ENCODE data around the gene RFC3. TPM values are rescaled to one million over a fixed set of nuclear protein-coding genes. Genes with fewer than 3 reads are reported as not detected.

Gene RFC3
- total RNA-seq, 4 donors from 2014 or later: 11.8 to 14.9 (median 14.2) TPM

- Histone ChIP-seq H3K4me3 (no peak overlapping the region), H3K36me3 (peaks cover 0 to 17% (median 0%) of the 10 kb centered on the region in 3 donors), H3K9me3 (no peaks in the 10 kb centered on the region), H3K4me1 (no peaks in the 10 kb centered on the region), H3K27ac (no peak overlapping the region), H3K27me3 (no peaks in the 10 kb centered on the region)
- DNase-seq (ENCODE audit: low spot score in 2 of 2): no peak
- no peak for TF ChIP-seq CTCF (IDR thresholded peaks at IDR 0.05)
- TF ChIP-seq POLR2A (IDR thresholded peaks at IDR 0.05): no peak
- TF ChIP-seq EP300 (IDR thresholded peaks at IDR 0.05): no peak
Measured at GRCh38 chr13:33849211-33849610, 31.3 kb downstream of the RFC3 start.

- peaks cover 0 to 7% (median 0%) of the 10 kb centered on the region in 4 donors for H3K9me3 ChIP-seq
- 80% methylated on average over 3 of the region's 3 CpGs for WGBS, 2 donors
- no peak overlapping the region for H3K4me3 ChIP-seq
- no peak for DNase-seq (ENCODE audit: low spot score in 2 of 2)
- no peaks in the 10 kb centered on the region for H3K27me3 ChIP-seq
- H3K27ac ChIP-seq: no peak overlapping the region
- no peak for TF ChIP-seq CTCF (IDR thresholded peaks at IDR 0.05)
- H3K4me1 ChIP-seq: no peaks in the 10 kb centered on the region
- no peaks in the 10 kb centered on the region for H3K36me3 ChIP-seq
Measured at GRCh38 chr13:33855371-33855895, 37.5 kb downstream of the RFC3 start.

- Histone ChIP-seq H3K27me3 (no peaks in the 10 kb centered on the region), H3K27ac (no peak overlapping the region), H3K4me1 (no peaks in the 10 kb centered on the region), H3K4me3 (no peak overlapping the region), H3K36me3 (no peaks in the 10 kb centered on the region), H3K9me3 (peaks cover 0 to 7% (median 0%) of the 10 kb centered on the region in 4 donors)
- TF ChIP-seq CTCF (IDR thresholded peaks at IDR 0.05) (no peak), POLR2A (IDR thresholded peaks at IDR 0.05) (no peak), EP300 (IDR thresholded peaks at IDR 0.05) (no peak)
- 98 to 100% methylated on average over 1 of the region's 1 CpG for WGBS, 2 donors
- no peak for DNase-seq (ENCODE audit: low spot score in 2 of 2)
Measured at GRCh38 chr13:33859691-33860303, 41.8 kb downstream of the RFC3 start.

- Histone ChIP-seq H3K4me3 (no peak overlapping the region), H3K4me1 (no peaks in the 10 kb centered on the region), H3K9me3 (peaks cover 0 to 1% (median 0%) of the 10 kb centered on the region in 4 donors), H3K27ac (no peak overlapping the region), H3K36me3 (no peaks in the 10 kb centered on the region), H3K27me3 (no peaks in the 10 kb centered on the region)
- WGBS, 2 donors: 87 to 92% methylated on average over 9 of the region's 9 CpGs
- TF ChIP-seq POLR2A (IDR thresholded peaks at IDR 0.05) (no peak), CTCF (IDR thresholded peaks at IDR 0.05) (no peak), EP300 (IDR thresholded peaks at IDR 0.05) (no peak)
- DNase-seq (ENCODE audit: low spot score in 2 of 2): no peak
Measured at GRCh38 chr13:33860526-33860925, 42.6 kb downstream of the RFC3 start.

- TF ChIP-seq CTCF (IDR thresholded peaks at IDR 0.05) (no peak), EP300 (IDR thresholded peaks at IDR 0.05) (no peak), POLR2A (IDR thresholded peaks at IDR 0.05) (no peak)
- no peak overlapping the region for H3K4me3 ChIP-seq
- WGBS, 2 donors: 67 to 87% methylated on average over 5 of the region's 5 CpGs
Measured at GRCh38 chr13:33862016-33862415, 44.1 kb downstream of the RFC3 start.

More at GRCh38 chr13:33862016-33862415, 44.1 kb downstream of the RFC3 start:
- H3K4me1 ChIP-seq: no peaks in the 10 kb centered on the region
- H3K27ac ChIP-seq: no peak overlapping the region
- no peaks in the 10 kb centered on the region for H3K27me3 ChIP-seq
- DNase-seq (ENCODE audit: low spot score in 2 of 2): no peak
- H3K9me3 ChIP-seq: no peaks in the 10 kb centered on the region
- H3K36me3 ChIP-seq: no peaks in the 10 kb centered on the region
